NCI-H345 treated with DMSO at 0.1 percent for 48 hours (cell line): Measurements from ENCODE around the gene ARHGEF9.

Source experiments
- DNase-seq: peaks from one replicate; lab custom pipeline; 2025; ENCODE audit not compliant: unreplicated experiment; lab: John Stamatoyannopoulos, UW

ARHGEF9 gene

GRCh38 chrX:63746715-63747114, 38.3 kb downstream of the ARHGEF9 start:
- no peak for DNase-seq

- no peak for DNase-seq
Observed at GRCh38 chrX:63746278-63746677, 38.7 kb downstream of the ARHGEF9 start.

- no peak for DNase-seq
Observed at GRCh38 chrX:63744850-63745394, 40.1 kb downstream of the ARHGEF9 start.

GRCh38 chrX:63743596-63743995, 41.4 kb downstream of the ARHGEF9 start:
- no peak for DNase-seq

GRCh38 chrX:63740382-63740781, 44.6 kb downstream of the ARHGEF9 start:
- DNase-seq, result no peak

GRCh38 chrX:63739885-63740284, 45.1 kb downstream of the ARHGEF9 start:
- no peak for DNase-seq

- no peak for DNase-seq
Observed at GRCh38 chrX:63738696-63739095, 46.3 kb downstream of the ARHGEF9 start.

GRCh38 chrX:63737131-63737921, 47.7 kb downstream of the ARHGEF9 start:
- DNase-seq, result no peak

GRCh38 chrX:63735882-63736281, 49.1 kb downstream of the ARHGEF9 start:
- no peak for DNase-seq

- no peak for DNase-seq
Observed at GRCh38 chrX:63720293-63720692, 64.7 kb downstream of the ARHGEF9 start.

- no peak for DNase-seq
Observed at GRCh38 chrX:63719633-63720032, 65.4 kb downstream of the ARHGEF9 start.

GRCh38 chrX:63718010-63718694, 66.9 kb downstream of the ARHGEF9 start:
- DNase-seq, result no peak

- DNase-seq, result no peak
Observed at GRCh38 chrX:63713526-63713925, 71.5 kb downstream of the ARHGEF9 start.

- DNase-seq, result no peak
Observed at GRCh38 chrX:63708801-63709200, 76.2 kb downstream of the ARHGEF9 start.

GRCh38 chrX:63702556-63702955, 82.5 kb downstream of the ARHGEF9 start:
- no peak for DNase-seq

- peak; percentile 0 for DNase-seq
Observed at GRCh38 chrX:63686878-63687714, 97.9 kb downstream of the ARHGEF9 start.

- no peak for DNase-seq
Observed at GRCh38 chrX:63680423-63680822, 104.6 kb downstream of the ARHGEF9 start.

GRCh38 chrX:63679432-63679831, 105.6 kb downstream of the ARHGEF9 start:
- DNase-seq, result no peak

GRCh38 chrX:63675716-63676115, 109.3 kb downstream of the ARHGEF9 start:
- DNase-seq, result no peak

GRCh38 chrX:63673896-63674295, 111.1 kb downstream of the ARHGEF9 start:
- no peak for DNase-seq

- no peak for DNase-seq
Observed at GRCh38 chrX:63664741-63665140, 120.3 kb downstream of the ARHGEF9 start.
